ENCODE measurements around the gene PGR.

PGR gene

DNA sequence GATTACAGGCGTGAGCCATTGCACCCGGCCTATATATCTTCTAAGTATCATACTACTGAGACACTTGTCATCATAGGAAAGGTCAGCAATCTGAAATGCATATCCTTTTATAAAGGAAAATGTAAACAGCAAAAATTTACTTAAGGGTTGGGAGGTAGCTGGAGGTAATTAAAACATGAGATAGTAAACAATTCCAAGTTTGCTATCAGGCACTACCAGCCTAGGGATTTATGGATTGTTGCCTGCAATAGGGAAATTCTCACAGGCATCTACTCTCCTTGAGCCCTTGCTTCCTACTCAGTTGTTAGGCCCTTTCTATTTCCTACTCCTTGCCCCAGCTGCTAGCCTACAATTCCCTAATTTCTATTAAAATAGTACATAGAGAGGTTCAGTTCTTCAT is 16.1 kb downstream of the PGR start:
- H3K4me1 ChIP-seq (ENCODE audit: insufficient read depth, low read length): no peaks in the 10 kb centered on the region
- no peaks in the 10 kb centered on the region for H3K27me3 ChIP-seq (ENCODE audit: insufficient read depth, low read length, poor library complexity)
- no peak for DNase-seq

DNA sequence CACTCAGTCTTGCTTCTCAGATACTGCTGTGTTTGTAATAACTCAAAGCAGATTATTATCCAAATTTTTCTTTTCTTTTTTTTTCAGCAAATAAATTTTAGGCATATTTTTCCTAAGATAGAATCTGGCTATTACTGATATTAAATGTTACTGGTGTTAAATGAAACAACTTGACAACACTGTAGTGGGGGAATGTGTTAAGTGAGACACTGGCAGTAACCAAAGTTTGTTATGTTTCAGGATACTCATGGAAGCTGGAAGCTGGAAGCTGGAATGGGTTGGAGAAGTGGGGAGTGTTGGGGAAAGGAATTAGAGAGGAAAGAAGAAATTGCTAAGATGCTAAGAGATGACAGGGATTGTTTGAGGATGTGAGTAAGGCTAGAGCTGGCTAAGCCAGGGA is 24.9 kb downstream of the PGR start:
- H4K20me1 ChIP-seq (ENCODE audit: insufficient read depth, low read length): no peaks in the 10 kb centered on the region
- DNase-seq: no peak
- H3K4me3 ChIP-seq (ENCODE audit: low read depth in 1 of 2, low read length in 2 of 2): no peak overlapping the region
- H3K9me3 ChIP-seq (ENCODE audit: insufficient read depth, low read length, severe bottlenecking): no peaks in the 10 kb centered on the region
- H3K9ac ChIP-seq (ENCODE audit: low read depth, low read length): no peak overlapping the region
- no peak for ATAC-seq (ENCODE audit: insufficient read depth, low read depth)
- no peaks in the 10 kb centered on the region for H3K36me3 ChIP-seq (ENCODE audit: insufficient read depth, low read length)
- no peak overlapping the region for H3K27ac ChIP-seq (ENCODE audit: low read length)
- no peaks in the 10 kb centered on the region for H3K27me3 ChIP-seq (ENCODE audit: insufficient read depth, low read length, poor library complexity)
- H2AFZ ChIP-seq (ENCODE audit: low read depth, low read length): no peak overlapping the region
- H3K79me2 ChIP-seq (ENCODE audit: insufficient read depth, low read length): no peaks in the 10 kb centered on the region
- H3K4me2 ChIP-seq (ENCODE audit: insufficient read depth, low read length): no peak overlapping the region
- TF ChIP-seq EZH2 (IDR thresholded peaks at IDR 0.05; ENCODE audit: borderline replicate concordance, low read depth, low read length, severe bottlenecking): no peak
- TF ChIP-seq, protein P1, sequence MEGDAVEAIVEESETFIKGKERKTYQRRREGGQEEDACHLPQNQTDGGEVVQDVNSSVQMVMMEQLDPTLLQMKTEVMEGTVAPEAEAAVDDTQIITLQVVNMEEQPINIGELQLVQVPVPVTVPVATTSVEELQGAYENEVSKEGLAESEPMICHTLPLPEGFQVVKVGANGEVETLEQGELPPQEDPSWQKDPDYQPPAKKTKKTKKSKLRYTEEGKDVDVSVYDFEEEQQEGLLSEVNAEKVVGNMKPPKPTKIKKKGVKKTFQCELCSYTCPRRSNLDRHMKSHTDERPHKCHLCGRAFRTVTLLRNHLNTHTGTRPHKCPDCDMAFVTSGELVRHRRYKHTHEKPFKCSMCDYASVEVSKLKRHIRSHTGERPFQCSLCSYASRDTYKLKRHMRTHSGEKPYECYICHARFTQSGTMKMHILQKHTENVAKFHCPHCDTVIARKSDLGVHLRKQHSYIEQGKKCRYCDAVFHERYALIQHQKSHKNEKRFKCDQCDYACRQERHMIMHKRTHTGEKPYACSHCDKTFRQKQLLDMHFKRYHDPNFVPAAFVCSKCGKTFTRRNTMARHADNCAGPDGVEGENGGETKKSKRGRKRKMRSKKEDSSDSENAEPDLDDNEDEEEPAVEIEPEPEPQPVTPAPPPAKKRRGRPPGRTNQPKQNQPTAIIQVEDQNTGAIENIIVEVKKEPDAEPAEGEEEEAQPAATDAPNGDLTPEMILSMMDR (IDR thresholded peaks at IDR 0.05; ENCODE audit: borderline replicate concordance, extremely low read depth, low read length, poor library complexity, severe bottlenecking): no peak
- no peaks in the 10 kb centered on the region for H3K4me1 ChIP-seq (ENCODE audit: insufficient read depth, low read length)

More for the DNA sequence above, 16.1 kb downstream of the PGR start:
- Histone ChIP-seq H2AFZ (ENCODE audit: low read depth, low read length) (no peak overlapping the region), H3K27ac (ENCODE audit: low read length) (no peak overlapping the region), H3K4me2 (ENCODE audit: insufficient read depth, low read length) (no peak overlapping the region), H3K79me2 (ENCODE audit: insufficient read depth, low read length) (no peaks in the 10 kb centered on the region), H3K9me3 (ENCODE audit: insufficient read depth, low read length, severe bottlenecking) (no peaks in the 10 kb centered on the region), H4K20me1 (ENCODE audit: insufficient read depth, low read length) (no peaks in the 10 kb centered on the region), H3K9ac (ENCODE audit: low read depth, low read length) (no peak overlapping the region), H3K36me3 (ENCODE audit: insufficient read depth, low read length) (no peaks in the 10 kb centered on the region), H3K4me3 (ENCODE audit: low read depth in 1 of 2, low read length in 2 of 2) (no peak overlapping the region)
- ATAC-seq (ENCODE audit: insufficient read depth, low read depth): no peak
- TF ChIP-seq, protein P1 (IDR thresholded peaks at IDR 0.05; ENCODE audit: borderline replicate concordance, extremely low read depth, low read length, poor library complexity, severe bottlenecking): no peak
- no peak for TF ChIP-seq EZH2 (IDR thresholded peaks at IDR 0.05; ENCODE audit: borderline replicate concordance, low read depth, low read length, severe bottlenecking)

DNA sequence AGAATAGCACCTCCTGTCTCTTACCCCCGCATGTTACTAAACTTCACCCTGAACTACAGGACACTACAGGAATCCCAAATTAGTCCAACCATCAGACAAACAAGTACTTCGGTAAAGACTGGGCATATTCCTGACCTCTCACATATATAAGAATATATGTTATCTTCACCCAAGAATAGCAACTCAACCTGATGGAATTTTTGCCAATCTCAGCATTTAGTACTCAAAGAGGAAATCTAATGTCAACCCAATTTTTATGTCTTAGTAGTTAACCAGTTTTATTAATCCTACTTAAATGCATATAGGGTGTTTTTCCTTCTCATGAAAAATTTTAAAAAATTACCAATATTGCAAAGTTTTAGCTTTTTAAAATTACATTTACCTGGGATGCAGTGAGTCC is 26.2 kb downstream of the PGR start:
- H3K9ac ChIP-seq (ENCODE audit: low read depth, low read length): no peak overlapping the region
- H4K20me1 ChIP-seq (ENCODE audit: insufficient read depth, low read length): no peaks in the 10 kb centered on the region
- H3K27me3 ChIP-seq (ENCODE audit: insufficient read depth, low read length, poor library complexity): no peaks in the 10 kb centered on the region
- TF ChIP-seq, protein P1 (IDR thresholded peaks at IDR 0.05; ENCODE audit: borderline replicate concordance, extremely low read depth, low read length, poor library complexity, severe bottlenecking): no peak
- TF ChIP-seq EZH2 (IDR thresholded peaks at IDR 0.05; ENCODE audit: borderline replicate concordance, low read depth, low read length, severe bottlenecking): no peak
- DNase-seq: no peak
- H2AFZ ChIP-seq (ENCODE audit: low read depth, low read length): no peak overlapping the region
- no peak overlapping the region for H3K4me2 ChIP-seq (ENCODE audit: insufficient read depth, low read length)
- H3K9me3 ChIP-seq (ENCODE audit: insufficient read depth, low read length, severe bottlenecking): no peaks in the 10 kb centered on the region
- H3K36me3 ChIP-seq (ENCODE audit: insufficient read depth, low read length): no peaks in the 10 kb centered on the region
- H3K4me3 ChIP-seq (ENCODE audit: low read depth in 1 of 2, low read length in 2 of 2): no peak overlapping the region
- H3K79me2 ChIP-seq (ENCODE audit: insufficient read depth, low read length): no peaks in the 10 kb centered on the region
- no peak for ATAC-seq (ENCODE audit: insufficient read depth, low read depth)
- H3K27ac ChIP-seq (ENCODE audit: low read length): no peak overlapping the region
- no peaks in the 10 kb centered on the region for H3K4me1 ChIP-seq (ENCODE audit: insufficient read depth, low read length)

DNA sequence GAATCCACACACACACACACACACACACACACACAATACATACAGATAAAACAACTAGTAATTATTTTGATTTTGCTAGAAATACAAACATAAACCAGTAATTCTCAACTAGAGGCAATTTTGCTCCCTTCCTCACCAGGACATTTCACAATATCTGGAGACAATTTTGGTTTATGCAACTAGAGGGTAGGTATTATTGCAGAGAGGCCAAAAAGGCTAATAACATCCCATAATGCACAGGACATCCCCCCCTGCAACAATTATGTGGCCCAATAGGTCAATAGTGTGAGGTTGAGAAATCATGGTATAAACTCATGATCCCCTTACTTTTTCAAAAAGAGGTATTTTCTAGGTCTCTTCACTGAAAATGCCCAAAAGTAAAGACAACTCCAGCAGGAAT is 29.0 kb downstream of the PGR start:
- H3K4me3 ChIP-seq (ENCODE audit: low read depth in 1 of 2, low read length in 2 of 2): no peak overlapping the region
- H4K20me1 ChIP-seq (ENCODE audit: insufficient read depth, low read length): no peaks in the 10 kb centered on the region
- no peak overlapping the region for H2AFZ ChIP-seq (ENCODE audit: low read depth, low read length)
- H3K4me2 ChIP-seq (ENCODE audit: insufficient read depth, low read length): no peak overlapping the region
- H3K27ac ChIP-seq (ENCODE audit: low read length): no peak overlapping the region
- H3K9ac ChIP-seq (ENCODE audit: low read depth, low read length): no peak overlapping the region
- no peaks in the 10 kb centered on the region for H3K36me3 ChIP-seq (ENCODE audit: insufficient read depth, low read length)
- TF ChIP-seq, protein P1 (IDR thresholded peaks at IDR 0.05; ENCODE audit: borderline replicate concordance, extremely low read depth, low read length, poor library complexity, severe bottlenecking): no peak
- TF ChIP-seq EZH2 (IDR thresholded peaks at IDR 0.05; ENCODE audit: borderline replicate concordance, low read depth, low read length, severe bottlenecking): no peak
- DNase-seq (no peak), ATAC-seq (ENCODE audit: insufficient read depth, low read depth) (no peak)
- H3K27me3 ChIP-seq (ENCODE audit: insufficient read depth, low read length, poor library complexity): no peaks in the 10 kb centered on the region
- H3K79me2 ChIP-seq (ENCODE audit: insufficient read depth, low read length): no peaks in the 10 kb centered on the region
- no peaks in the 10 kb centered on the region for H3K4me1 ChIP-seq (ENCODE audit: insufficient read depth, low read length)
- no peaks in the 10 kb centered on the region for H3K9me3 ChIP-seq (ENCODE audit: insufficient read depth, low read length, severe bottlenecking)
